Esophagus squamous epithelium (tissue), 4 donors: ENCODE results near the gene ANKRD11.

Experiments used
- CTCF ChIP-seq, 6 experiments: fragments of 450-650 bp in 4 of 6; fragments of 200-600 bp in 2 of 6; sonication (generic) in 2 of 6; IDR thresholded peaks; one replicate each; pipeline ENCODE4 v1.5.1; 2016 to 2019; ENCODE audit warnings: antibody characterized with exemption in 6 of 6, mild to moderate bottlenecking in 4 of 6, moderate library complexity in 4 of 6
- POLR2A ChIP-seq, 4 donors: fragments of 450-650 bp; IDR thresholded peaks; one replicate each; pipeline ENCODE4 v1.6.1; 2017; ENCODE audit warnings: antibody characterized with exemption in 4 of 4, mild to moderate bottlenecking in 4 of 4, moderate library complexity in 3 of 4

- TF ChIP-seq CTCF (IDR thresholded peaks at IDR 0.05), result no peak
- no peak for TF ChIP-seq POLR2A (IDR thresholded peaks at IDR 0.05)
Measured at GRCh38 chr16:89300976-89301360, 189.4 kb downstream of the ANKRD11 start.
